GM12878 (cell line): Measurements from ENCODE around the gene PFDN4. TPM values are rescaled to one million over a fixed set of nuclear protein-coding genes. Genes with fewer than 3 reads are reported as not detected.
A peak's percentile ranks its signal among the peaks of the same experiment; 100 is the strongest.

Source experiments
- ATAC-seq: fragments of 200-7000 bp; cut with Tn5 transposase; 3 replicates; pipeline ENCODE4 v1.9.1; 2020; ENCODE audit warnings: mild to moderate bottlenecking, moderate library complexity
- BruUV-seq: library from RNA; stranded (reverse); fragments of 400-500 nt; replicated peaks from 2 replicates; lab custom pipeline; 2021; lab: Mats Ljungman, UMichigan
- CTCF ChIA-PET: fragments of 300-600 bp; sonication (Branson Sonifier 250); formaldehyde crosslinking; extraction: SDS; loops from one replicate; lab custom pipeline; 2021; ENCODE audit warnings: inconsistent platforms; lab: Yijun Ruan, JAX
- POLR2A ChIA-PET: fragments of 350-600 bp; formaldehyde crosslinking; extraction: SDS; loops from one replicate; lab custom pipeline; 2021; ENCODE audit warnings: inconsistent platforms; lab: Charles Lee
- RAD21 ChIA-PET: fragments of 300-600 bp; sonication (Branson Sonifier 250); formaldehyde crosslinking; loops from one replicate; lab custom pipeline; 2023; ENCODE audit warnings: antibody characterized with exemption; ENCODE audit not compliant: unreplicated experiment; lab: Charles Lee
- SMC1A ChIA-PET: fragments of 300-600 bp; sonication (Branson Sonifier 250); formaldehyde crosslinking; loops from one replicate; lab custom pipeline; 2023; ENCODE audit not compliant: unreplicated experiment, uncharacterized antibody; lab: Charles Lee
- DNase-seq: peaks from one replicate; pipeline ENCODE4 v3.0.0-alpha.2; 2011; ENCODE audit warnings: low read depth, low spot score
- FAIRE-seq: peaks from 3 replicates; lab custom pipeline; 2011; peaks lifted over from hg19 to GRCh38; lab: Jason Lieb, UNC
- H2AFZ ChIP-seq: 2 replicates; pipeline ENCODE4 v1.6.0; 2011; ENCODE audit warnings: low read depth, low read length, control low read depth; ENCODE audit not compliant: control insufficient read depth
- H3K27ac ChIP-seq: 2 replicates; pipeline ENCODE4 v1.5.1; 2011; ENCODE audit warnings: control low read depth; ENCODE audit not compliant: control insufficient read depth, insufficient read depth
- H3K27me3 ChIP-seq, 2 experiments: replicated peaks in 1 of 2; 2 replicates each; pipeline versions ENCODE4 v1.6.0 to v1.6.1; 2011; ENCODE audit warnings: low read length in 1 of 2; ENCODE audit not compliant: control insufficient read depth in 2 of 2, insufficient read depth in 2 of 2
- H3K36me3 ChIP-seq, 2 experiments: 2 replicates each; pipeline ENCODE4 v1.5.1; 2011; ENCODE audit warnings: low read length in 1 of 2; ENCODE audit not compliant: control insufficient read depth in 2 of 2, insufficient read depth in 2 of 2
- H3K4me1 ChIP-seq: 2 replicates; pipeline ENCODE4 v1.6.1; 2011; ENCODE audit warnings: mild to moderate bottlenecking, low read length, moderate library complexity, mixed read lengths; ENCODE audit not compliant: control insufficient read depth, insufficient read depth
- H3K4me2 ChIP-seq: 2 replicates; pipeline ENCODE4 v1.6.0; 2011; ENCODE audit warnings: control low read depth; ENCODE audit not compliant: control insufficient read depth, insufficient read depth
- H3K4me3 ChIP-seq: fragments of 200-600 bp; sonication (generic); 2 replicates; pipeline ENCODE4 v1.5.1; 2016
- H3K79me2 ChIP-seq: 2 replicates; pipeline ENCODE4 v1.6.0; 2011; ENCODE audit warnings: low read length; ENCODE audit not compliant: control insufficient read depth, insufficient read depth
- H3K9ac ChIP-seq: 2 replicates; pipeline ENCODE4 v1.8.0; 2011; ENCODE audit warnings: low read length, control low read depth, mixed read lengths; ENCODE audit not compliant: control insufficient read depth, insufficient read depth
- H3K9me3 ChIP-seq: replicated peaks from 3 replicates; pipeline ENCODE4 v1.5.1; 2011; ENCODE audit warnings: mild to moderate bottlenecking, low read length; ENCODE audit not compliant: control insufficient read depth, insufficient read depth
- H4K20me1 ChIP-seq: 2 replicates; pipeline ENCODE4 v1.6.0; 2011; ENCODE audit not compliant: control insufficient read depth, insufficient read depth
- CBFB ChIP-seq: IDR thresholded peaks from 2 replicates; pipeline ENCODE4 v1.6.1; 2016; ENCODE audit warnings: antibody characterized with exemption, low read depth
- ETV6 ChIP-seq, 2 experiments: fragments of 450-650 bp in 1 of 2; IDR thresholded peaks in 1 of 2; conservative IDR thresholded peaks in 1 of 2; 2 replicates each; pipeline ENCODE4 v1.6.1; 2014; ENCODE audit warnings: antibody characterized with exemption in 1 of 2, borderline replicate concordance in 1 of 2, low read depth in 1 of 2, mild to moderate bottlenecking in 1 of 2, moderate library complexity in 1 of 2
- KDM1A ChIP-seq: fragments of 200-600 bp; sonication (generic); IDR thresholded peaks from 2 replicates; pipeline ENCODE4 v1.6.1; 2016; ENCODE audit warnings: borderline replicate concordance
- NFXL1 ChIP-seq: fragments of 450-650 bp; IDR thresholded peaks from 2 replicates; pipeline ENCODE4 v1.6.1; 2017; ENCODE audit warnings: antibody characterized with exemption, mild to moderate bottlenecking, borderline replicate concordance
- NFYA ChIP-seq: IDR thresholded peaks from 2 replicates; pipeline ENCODE4 v1.6.1; 2011; ENCODE audit warnings: low read depth, mild to moderate bottlenecking, low read length, improper control_type of control experiment, borderline replicate concordance
- RAD21 ChIP-seq: IDR thresholded peaks from 2 replicates; pipeline ENCODE4 v1.6.1; 2011; ENCODE audit warnings: mild to moderate bottlenecking, low read depth, low read length, moderate library complexity; ENCODE audit not compliant: insufficient read depth
- RCOR1 ChIP-seq: conservative IDR thresholded peaks from 2 replicates; pipeline ENCODE4 v1.6.1; 2012; ENCODE audit warnings: low read depth, low read length, improper control_type of control experiment
- SMARCA5 ChIP-seq: fragments of 450-650 bp; IDR thresholded peaks from 2 replicates; pipeline ENCODE4 v1.6.1; 2017; ENCODE audit warnings: mild to moderate bottlenecking
- TCF12 ChIP-seq: IDR thresholded peaks from 2 replicates; pipeline ENCODE4 v1.6.1; 2011; ENCODE audit warnings: low read depth, mild to moderate bottlenecking, low read length
- YY1 ChIP-seq: IDR thresholded peaks from 2 replicates; pipeline ENCODE4 v1.6.1; 2011; ENCODE audit warnings: low read depth, mild to moderate bottlenecking, low read length
- WGBS: methylation state at CpG from one replicate; pipeline ENCODE4 v1.1.6; 2016; ENCODE audit warnings: low lambda C conversion rate; ENCODE audit not compliant: insufficient replicate concordance, insufficient coverage; ENCODE audit errors: missing lambda C conversion rate; 5-methylcytosine and 5-hydroxymethylcytosine counted together
- in situ Hi-C: fragments of 300-500 bp; cut with MboI; formaldehyde crosslinking; loops from 9 replicates; pipeline ENCODE4 v1.14.3; 2018; ENCODE audit warnings: mixed read lengths
- intact Hi-C: fragments of 100-400 bp; cut with micrococcal nuclease; formaldehyde crosslinking; loops from one replicate; pipeline ENCODE4 v1.14.2; 2022; ENCODE audit not compliant: unreplicated experiment
- polyA plus RNA-seq, 11 experiments: library from polyadenylated mRNA; depleted of rRNA in 4 of 11; unstranded in 6 of 11; stranded (reverse) in 5 of 11; fragments of >200 nt; fragmentation: Nextera tagmentation in 4 of 11; fragmentation: Illumina TruSeq in 1 of 11; extraction: Ambion mirVana in 4 of 11; extraction: Trizol in 1 of 11; gene quantifications; 1 replicate in 1 of 11; 2 replicates in 10 of 11; pipeline versions ENCODE4 v1.2.1 to v1.2.3, GENCODE V29; 2011 to 2016; ENCODE audit warnings: inconsistent platforms in 2 of 11, missing spikeins in 2 of 11, low read depth in 1 of 11
- total RNA-seq, 4 experiments: library from RNA; depleted of rRNA in 3 of 4; stranded (reverse); fragments of >200 nt in 3 of 4; fragmentation: Illumina TruSeq in 1 of 4; extraction: Trizol in 1 of 4; gene quantifications; 2 replicates each; pipeline versions ENCODE4 v1.2.1 to v1.2.3, GENCODE V29; 2013 to 2021

PFDN4 gene
- total and polyA plus RNA-seq, 10 of the 15 experiments (the other 5 are each of a cell fraction or from before 2014, with no cell fraction given): 36.9 to 136 (median 82.8) TPM

GRCh38 chr20:54267483-54268003, 59.7 kb downstream of the PFDN4 start:
- no peak overlapping the region for H3K9ac ChIP-seq
- no peaks in the 10 kb centered on the region for H3K4me1 ChIP-seq
- no peak for DNase-seq
- POLR2A ChIA-PET: no interaction called here
- no peaks in the 10 kb centered on the region for H3K79me2 ChIP-seq
- no peaks in the 10 kb centered on the region for H3K9me3 ChIP-seq
- peak in 1 of 2 experiments; percentile 86; a peak in 2 of 4 replicates for TF ChIP-seq ETV6 (conservative IDR thresholded peaks at IDR 0.05 in 1 of 2, IDR thresholded peaks at IDR 0.05 in 1 of 2; ENCODE audit: borderline replicate concordance in 1 of 2, low read depth in 1 of 2)
- no peak for TF ChIP-seq RAD21
- no peak for TF ChIP-seq YY1
- TF ChIP-seq KDM1A: no peak
- no peak for TF ChIP-seq TCF12
- no peak for TF ChIP-seq RCOR1
- no peak for TF ChIP-seq SMARCA5
- TF ChIP-seq CBFB: no peak
- TF ChIP-seq, all 136 proteins: peak for 1
- in situ Hi-C loops: no loop called here
- H2AFZ ChIP-seq: no peak overlapping the region
- ChIA-PET CTCF (no interaction called here), RAD21 (no interaction called here), SMC1A (no interaction called here)
- H4K20me1 ChIP-seq: no peaks in the 10 kb centered on the region
- BruUV-seq: no TSS peak
- FAIRE-seq (no peak), ATAC-seq (no peak)
- H3K27ac ChIP-seq: no peak overlapping the region
- intact Hi-C loops: no loop called here
- no peak overlapping the region for H3K4me3 ChIP-seq
- H3K4me2 ChIP-seq: no peak overlapping the region
- 26% methylated on average over 4 of the region's 4 CpGs for WGBS
- no peaks in the 10 kb centered on the region for H3K27me3 ChIP-seq
- H3K36me3 ChIP-seq: no peaks in the 10 kb centered on the region

GRCh38 chr20:54268941-54269340, 61.1 kb downstream of the PFDN4 start:
- in situ Hi-C loops (no loop called here), intact Hi-C loops (no loop called here)
- Histone ChIP-seq H3K36me3 (no peaks in the 10 kb centered on the region), H4K20me1 (no peaks in the 10 kb centered on the region), H3K4me3 (no peak overlapping the region), H2AFZ (no peak overlapping the region), H3K4me2 (no peak overlapping the region), H3K27ac (no peak overlapping the region), H3K27me3 (no peaks in the 10 kb centered on the region), H3K9me3 (no peaks in the 10 kb centered on the region), H3K9ac (no peak overlapping the region), H3K79me2 (no peaks in the 10 kb centered on the region)
- FAIRE-seq (no peak), DNase-seq (no peak), ATAC-seq (no peak)
- CTCF ChIA-PET: no interaction called here
- no TSS peak for BruUV-seq
- RAD21 ChIA-PET: no interaction called here
- 0% methylated on average over 2 of the region's 2 CpGs for WGBS
- POLR2A ChIA-PET: no interaction called here
- TF ChIP-seq NFXL1: peak; percentile 32; the same call in 1 of the 2 replicates
- no peak for TF ChIP-seq NFYA
- TF ChIP-seq, all 136 proteins: peak for 1
- H3K4me1 ChIP-seq: no peaks in the 10 kb centered on the region
- SMC1A ChIA-PET: no interaction called here

Other genes starting within 250 kb of the PFDN4 start
- gene BCAS1, start 137.5 kb upstream of the PFDN4 start, total RNA-seq (2014; rRNA removed): 0.45 and 0.54 TPM in 2 replicates
- 0.72 and 0.78 TPM in 2 replicates for gene BCAS1, start 137.5 kb upstream of the PFDN4 start, total RNA-seq (2014; rRNA removed; fragmentation: Illumina TruSeq; extraction: Trizol)
- gene BCAS1, start 137.5 kb upstream of the PFDN4 start, total RNA-seq (2021): 0.56 TPM in 2 replicates
- gene BCAS1, start 137.5 kb upstream of the PFDN4 start, polyA plus RNA-seq (2011; rRNA removed): 0.24 and 0.34 TPM in 2 replicates
- gene BCAS1, start 137.5 kb upstream of the PFDN4 start, polyA plus RNA-seq (2014; fragmentation: Illumina TruSeq; extraction: Trizol): 0.87 and 1.00 TPM in 2 replicates
- gene BCAS1, start 137.5 kb upstream of the PFDN4 start, polyA plus RNA-seq (2014; fragmentation: Nextera tagmentation; extraction: Ambion mirVana): under 1 TPM; 0.21 to 0.51 TPM
- gene BCAS1, start 137.5 kb upstream of the PFDN4 start, polyA plus RNA-seq (2014; rRNA removed): 0.67 and 0.74 TPM in 2 replicates
- gene BCAS1, start 137.5 kb upstream of the PFDN4 start, polyA plus RNA-seq (2016; fragmentation: Nextera tagmentation; extraction: Ambion mirVana): 1 to 10 TPM in 1 of 2 experiments, under 1 TPM in 1; 0.54 to 1.4 TPM
- not detected in 2 replicates for gene CYP24A1, start 34.1 kb upstream of the PFDN4 start, total RNA-seq (2014; rRNA removed)
- gene CYP24A1, start 34.1 kb upstream of the PFDN4 start, total RNA-seq (2014; rRNA removed; fragmentation: Illumina TruSeq; extraction: Trizol): not detected in 2 replicates
- gene CYP24A1, start 34.1 kb upstream of the PFDN4 start, total RNA-seq (2021): 0.69 TPM in 1 of 2 replicates, not detected in the other
- gene CYP24A1, start 34.1 kb upstream of the PFDN4 start, polyA plus RNA-seq (2011; rRNA removed): not detected in 2 replicates
- gene CYP24A1, start 34.1 kb upstream of the PFDN4 start, polyA plus RNA-seq (2014; fragmentation: Illumina TruSeq; extraction: Trizol): not detected in 2 replicates
- not detected for gene CYP24A1, start 34.1 kb upstream of the PFDN4 start, polyA plus RNA-seq (2014; fragmentation: Nextera tagmentation; extraction: Ambion mirVana)
- gene CYP24A1, start 34.1 kb upstream of the PFDN4 start, polyA plus RNA-seq (2014; rRNA removed): not detected in 2 replicates
- not detected for gene CYP24A1, start 34.1 kb upstream of the PFDN4 start, polyA plus RNA-seq (2016; fragmentation: Nextera tagmentation; extraction: Ambion mirVana)